8988T (cell line): ENCODE measurements around the gene NELFB.
"Not testable (repeated sequence)": the region's sequence is repeated elsewhere in the genome, so short reads cannot be mapped to it uniquely, and the experiment has no call there.

Experiments
- DNase-seq: peaks from one replicate; pipeline ENCODE4 v3.0.0; 2011

The NELFB gene

DNA sequence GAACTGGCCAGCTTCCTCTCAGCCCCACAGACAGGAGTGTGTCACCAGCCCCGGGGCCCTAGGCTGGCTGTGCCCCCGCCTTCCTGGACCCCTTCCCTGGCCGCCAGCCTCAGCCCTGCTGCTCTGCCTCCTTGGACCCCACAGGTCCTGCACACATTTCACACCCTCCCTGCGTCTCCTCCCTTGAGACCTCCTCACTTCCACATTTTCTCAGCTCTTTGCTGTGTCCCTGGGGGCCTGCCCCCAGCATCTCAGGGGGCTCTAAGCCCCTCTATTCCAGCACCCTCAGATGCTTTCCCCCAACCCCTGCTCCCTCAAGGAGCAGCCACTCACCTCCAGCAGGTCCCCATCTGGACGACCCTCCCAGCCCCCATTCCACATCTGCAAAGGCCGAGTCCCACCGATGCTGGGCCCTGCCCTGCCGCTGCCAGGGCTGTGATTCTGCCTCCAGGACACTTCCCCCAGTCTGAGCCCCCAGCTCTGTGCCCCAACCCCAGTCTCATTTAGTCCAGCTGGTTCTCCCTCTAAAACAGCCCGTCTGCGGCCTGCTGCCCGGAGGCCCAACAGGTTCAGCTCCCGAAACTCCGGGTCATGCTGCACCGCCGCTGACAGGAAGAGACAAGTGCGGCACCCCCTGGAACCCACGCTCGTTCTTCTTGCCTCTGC lies 20.2 kb upstream of the NELFB start:
- DNase-seq = no peak

DNA sequence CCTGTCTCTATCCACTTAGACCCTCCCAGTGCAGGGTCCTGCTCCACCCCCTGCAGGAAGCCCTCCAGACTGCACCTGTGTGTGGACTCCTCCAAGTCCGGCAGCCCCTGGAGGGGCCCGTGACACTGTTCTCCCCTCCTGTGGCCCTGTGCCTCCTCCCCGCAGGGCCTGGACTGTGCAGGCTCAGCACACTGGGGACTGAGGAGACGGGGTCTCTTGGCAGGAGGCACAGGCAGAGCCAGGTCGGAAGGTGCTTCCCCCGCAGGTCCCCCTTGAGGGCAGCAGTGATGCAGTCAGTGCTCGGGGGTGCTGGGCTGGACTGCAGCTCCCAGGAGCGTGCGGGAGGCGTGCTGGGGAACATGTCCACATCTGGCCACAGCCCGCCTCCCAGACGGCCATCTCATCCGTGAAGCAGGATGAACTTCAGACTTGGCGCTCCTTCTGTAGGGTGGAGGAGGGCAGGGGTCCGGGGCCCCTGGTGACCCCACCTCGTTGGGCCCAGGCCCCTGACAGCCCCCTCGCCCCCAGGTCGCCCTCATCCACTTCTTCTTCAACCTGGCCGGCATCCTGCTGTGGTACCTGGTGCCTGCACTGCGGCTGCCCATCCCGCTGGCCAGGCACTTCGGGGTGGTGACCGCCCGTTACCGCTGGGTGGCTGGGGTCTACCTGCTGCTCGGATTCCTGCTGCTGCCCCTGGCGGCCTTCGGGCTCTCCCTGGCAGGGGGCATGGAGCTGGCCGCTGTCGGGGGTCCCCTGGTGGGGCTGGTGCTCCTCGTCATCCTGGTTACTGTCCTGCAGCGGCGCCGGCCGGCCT lies 19.5 kb upstream of the NELFB start:
- no peak for DNase-seq

GRCh38 chr9:137236238-137236935 lies 18.7 kb upstream of the NELFB start:
- DNase-seq = peak; percentile 100

DNA sequence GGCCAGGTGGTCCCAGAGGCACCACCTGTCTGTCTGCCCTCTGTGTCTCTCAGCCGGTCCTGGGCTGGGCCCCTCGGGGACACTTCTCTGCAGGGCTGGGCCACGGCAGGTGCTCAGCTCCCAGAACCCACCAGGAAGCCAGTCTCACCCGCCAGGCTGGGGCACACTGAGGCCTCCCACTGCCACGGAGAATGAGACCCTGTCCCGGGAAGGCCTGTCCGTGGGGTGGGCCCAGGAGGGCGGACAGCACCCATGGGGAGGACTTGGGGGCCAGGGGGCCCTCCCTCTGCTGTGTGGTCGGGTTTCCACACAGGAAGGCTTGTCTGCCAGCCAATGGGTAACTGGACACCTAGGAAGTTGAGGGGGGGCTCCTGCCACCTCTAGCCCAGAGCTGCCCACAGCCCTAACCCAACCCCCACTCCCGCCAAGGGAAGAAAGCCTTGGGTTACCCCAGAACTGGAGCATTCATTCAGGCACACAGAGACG lies 18.1 kb upstream of the NELFB start:
- no peak for DNase-seq

DNA sequence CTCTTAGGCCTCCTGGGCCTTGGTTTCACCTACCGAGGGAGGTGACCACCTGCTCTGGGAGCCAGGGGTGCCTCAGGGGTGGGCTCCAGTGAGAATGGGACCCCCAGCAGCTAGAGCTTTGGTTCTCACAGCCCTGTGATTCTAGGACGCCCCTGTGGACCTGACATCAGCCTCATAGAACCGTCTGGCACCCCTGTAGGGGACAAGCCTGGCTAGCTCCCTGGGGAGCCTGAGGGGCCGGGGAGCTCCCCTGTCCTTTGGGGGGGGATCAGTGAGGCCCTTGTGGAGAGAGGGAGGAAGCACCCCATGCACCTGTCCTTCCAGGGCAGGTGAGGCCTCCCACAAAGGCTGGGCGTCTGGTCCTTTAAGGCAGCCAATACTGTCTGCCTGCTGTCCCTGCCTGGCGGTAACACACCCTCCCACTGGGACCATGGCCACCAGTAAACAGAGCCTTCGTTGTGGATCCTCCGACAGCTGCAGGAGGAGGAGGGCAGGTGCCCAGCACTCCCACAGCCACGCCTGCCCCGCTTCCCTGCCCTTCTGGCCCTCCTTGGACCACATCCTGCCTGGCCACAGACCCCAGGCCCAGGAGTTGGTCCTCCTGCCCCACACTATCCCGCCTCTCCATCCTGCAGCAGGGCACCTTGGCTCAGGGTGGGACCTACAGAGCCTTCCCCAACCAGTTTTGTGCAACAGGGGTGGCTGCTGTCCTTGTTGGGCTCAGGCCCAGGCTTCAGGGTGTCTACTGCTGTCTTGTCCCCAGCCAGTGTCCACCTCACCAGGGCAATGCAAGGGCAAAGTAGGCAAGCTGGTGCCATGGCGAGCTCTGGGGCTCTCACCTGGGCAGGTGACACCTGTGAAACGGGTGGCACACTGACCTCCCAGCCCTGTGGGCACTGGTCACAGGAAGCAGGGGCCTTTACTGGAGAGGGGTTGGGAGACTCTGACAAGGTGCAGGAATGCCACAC lies 17.1 kb upstream of the NELFB start:
- DNase-seq = no peak

GRCh38 chr9:137239541-137240200 lies 15.5 kb upstream of the NELFB start:
- not testable (repeated sequence) for DNase-seq

DNA sequence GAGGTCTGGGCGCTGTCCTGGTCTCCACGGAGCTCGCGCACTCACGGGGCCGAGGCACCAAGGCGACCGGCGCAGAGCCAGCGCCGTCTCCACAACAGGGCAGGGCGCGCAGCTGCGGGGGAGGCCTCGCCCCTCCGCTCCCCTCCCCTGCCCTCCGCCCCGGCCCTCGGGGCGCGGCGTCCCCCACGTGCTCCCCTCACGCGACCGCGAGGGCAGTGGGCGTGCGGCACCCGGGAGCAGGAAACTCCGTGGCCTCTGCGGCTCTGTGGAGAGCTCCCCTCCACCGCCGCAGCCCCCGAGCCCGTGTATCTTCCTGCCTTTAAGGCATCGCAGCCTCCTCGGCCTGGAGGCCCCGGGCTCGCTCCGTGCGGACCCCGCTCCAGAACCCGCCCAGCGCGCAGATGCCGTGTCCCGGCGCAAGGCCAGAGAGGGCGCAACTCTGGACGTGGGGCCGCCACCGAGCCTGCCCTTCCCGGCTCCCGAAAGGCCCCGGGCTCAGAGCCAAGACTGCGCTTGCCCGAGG lies 14.7 kb upstream of the NELFB start:
- no peak for DNase-seq

- DNase-seq = peak; percentile 99
Measured at GRCh38 chr9:137240841-137241489, 14.2 kb upstream of the NELFB start, which contains the start of gene TUBB4B. Gene TUBB4B (plus strand): TSS chr9:137241287. CDS start chr9:137241361, 74 bp downstream.

DNA sequence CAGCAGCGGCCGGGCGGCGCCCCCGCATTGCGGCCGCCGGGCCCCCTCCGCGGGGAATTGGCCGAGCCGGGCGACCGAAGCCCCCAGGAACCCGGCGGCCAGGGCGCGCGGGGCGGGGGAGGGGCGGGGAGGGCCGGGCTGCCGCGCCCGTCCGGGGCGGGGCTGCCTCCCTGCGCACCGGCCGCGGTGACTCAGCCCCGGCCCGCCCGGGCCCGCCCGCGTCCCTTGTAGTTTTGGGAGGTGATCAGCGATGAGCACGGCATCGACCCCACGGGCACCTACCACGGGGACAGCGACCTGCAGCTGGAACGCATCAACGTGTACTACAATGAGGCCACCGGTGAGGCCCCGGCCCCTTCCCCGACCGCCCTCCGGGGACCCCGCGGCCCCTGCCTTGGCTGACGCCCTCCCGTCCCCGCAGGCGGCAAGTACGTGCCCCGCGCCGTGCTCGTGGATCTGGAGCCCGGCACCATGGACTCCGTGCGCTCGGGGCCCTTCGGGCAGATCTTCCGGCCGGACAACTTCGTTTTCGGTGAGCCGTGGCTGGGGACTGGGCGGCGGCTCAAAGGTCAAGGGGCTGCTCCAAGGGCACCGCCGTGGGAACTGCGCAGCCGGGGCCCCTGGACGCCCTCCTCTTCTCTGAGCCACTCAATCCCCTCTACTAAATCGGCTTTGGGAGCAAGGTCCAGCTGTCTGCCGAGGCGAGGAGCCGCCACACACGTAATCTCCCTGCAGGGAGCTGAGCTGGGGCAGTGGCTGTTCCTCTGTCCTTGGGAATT lies 13.4 kb upstream of the NELFB start:
- no peak for DNase-seq

- no peak for DNase-seq
Measured at GRCh38 chr9:137242269-137243203, 12.6 kb upstream of the NELFB start.

GRCh38 chr9:137243266-137243625 lies 11.9 kb upstream of the NELFB start:
- not testable (repeated sequence) for DNase-seq

- no peak for DNase-seq
Measured at GRCh38 chr9:137243626-137244485, 11.3 kb upstream of the NELFB start.

DNA sequence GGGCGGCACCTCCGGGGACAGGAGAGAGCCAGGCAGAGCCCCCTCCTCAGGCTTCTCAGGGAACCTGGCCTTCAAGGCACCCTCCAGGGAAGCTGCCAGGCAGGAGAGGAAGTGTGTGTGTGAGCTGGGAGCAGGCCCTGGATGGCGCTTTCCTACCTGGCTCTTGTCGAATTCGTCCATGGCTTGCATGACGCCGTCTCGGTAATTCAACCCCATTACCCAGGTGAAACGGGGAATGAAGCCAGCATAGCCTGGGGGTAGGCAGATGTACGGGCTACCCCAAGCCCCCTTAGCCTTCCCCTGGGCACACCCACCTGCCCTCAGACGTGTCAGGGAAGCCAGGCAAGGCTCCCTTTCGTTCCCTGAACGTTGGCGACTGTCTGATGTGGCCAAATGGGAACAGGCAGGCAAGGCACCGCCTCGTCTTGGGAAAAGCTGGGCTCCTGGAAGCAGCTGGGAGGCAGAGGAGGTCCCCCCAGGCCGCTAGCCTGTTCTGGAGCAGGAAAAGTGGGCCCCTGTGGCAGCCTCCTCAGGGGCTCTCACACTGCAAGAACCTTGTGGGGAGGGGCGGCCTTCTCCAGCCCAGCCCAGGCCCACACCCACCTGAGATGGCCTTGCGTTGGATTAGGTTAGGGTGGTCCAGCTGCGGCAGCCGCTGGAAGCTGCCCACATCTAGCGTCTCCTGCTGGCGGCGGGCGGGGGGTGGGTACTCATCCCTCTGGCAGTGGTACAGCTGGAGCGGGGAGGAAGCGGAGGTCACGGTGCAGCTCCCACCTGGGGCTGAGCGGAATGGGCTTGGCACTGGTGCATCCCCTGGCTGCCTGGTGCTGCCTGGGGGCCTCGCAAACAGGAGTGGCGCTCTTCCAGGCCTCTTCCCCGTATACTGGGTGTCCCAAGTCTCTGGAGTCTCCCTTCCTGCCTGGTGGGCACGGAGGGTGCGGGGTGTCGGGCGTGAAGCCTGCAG lies 10.4 kb upstream of the NELFB start:
- no peak for DNase-seq

- DNase-seq = no peak
Measured at GRCh38 chr9:137245450-137246421, 9.4 kb upstream of the NELFB start.

- DNase-seq = no peak
Measured at GRCh38 chr9:137247135-137247915, 7.8 kb upstream of the NELFB start.
